Cardiac muscle cell (in vitro differentiated cells and primary cell): ENCODE data around the gene NFASC. TPM values are rescaled to one million over a fixed set of nuclear protein-coding genes. Genes with fewer than 3 reads are reported as not detected.

Experiments
- DNase-seq, 2 donors: peaks; one replicate each; pipeline versions ENCODE4 v3.0.0 to v3.0.0-alpha.2; 2010 to 2017; ENCODE audit warnings: low read depth in 1 of 2, low spot score in 1 of 2
- H3K27ac ChIP-seq: fragments of 200-600 bp; sonication (generic); 2 replicates; pipeline ENCODE4 v1.5.1; 2016
- H3K27me3 ChIP-seq: fragments of 200-600 bp; sonication (generic); 2 replicates; pipeline ENCODE4 v1.6.0; 2016; ENCODE audit warnings: control low read depth
- H3K36me3 ChIP-seq: fragments of 200-600 bp; sonication (generic); 2 replicates; pipeline ENCODE4 v1.5.1; 2016; ENCODE audit warnings: control low read depth
- H3K4me1 ChIP-seq: fragments of 200-600 bp; sonication (generic); 2 replicates; pipeline ENCODE4 v1.8.1; 2017; ENCODE audit warnings: low read depth, mild to moderate bottlenecking, mixed run types
- H3K4me3 ChIP-seq: fragments of 200-600 bp; sonication (generic); 2 replicates; pipeline ENCODE4 v1.5.1; 2016; ENCODE audit warnings: mild to moderate bottlenecking
- H3K9me3 ChIP-seq: fragments of 200-600 bp; sonication (generic); 2 replicates; pipeline ENCODE4 v1.5.1; 2017; ENCODE audit warnings: low read depth, mild to moderate bottlenecking, control low read depth
- polyA plus RNA-seq: library from polyadenylated mRNA; unstranded; fragments of >200 nt; fragmentation: Nextera tagmentation; extraction: Ambion mirVana; gene quantifications from 2 replicates; pipeline ENCODE4 v1.2.1, GENCODE V29; 2016
- total RNA-seq: library from RNA; depleted of rRNA; stranded (reverse); fragments of >200 nt; gene quantifications from 2 replicates; pipeline ENCODE4 v1.2.3, GENCODE V29; 2016
- TF ChIP-seq, protein P1 (sequence below): IDR thresholded peaks from 2 replicates; pipeline ENCODE4 v1.5.1; 2012; ENCODE audit warnings: low read depth, mild to moderate bottlenecking, low read length

Gene NFASC
- total and polyA plus RNA-seq, 2 experiments from 2014 or later, result 0.63 TPM; not detected in 1

DNA sequence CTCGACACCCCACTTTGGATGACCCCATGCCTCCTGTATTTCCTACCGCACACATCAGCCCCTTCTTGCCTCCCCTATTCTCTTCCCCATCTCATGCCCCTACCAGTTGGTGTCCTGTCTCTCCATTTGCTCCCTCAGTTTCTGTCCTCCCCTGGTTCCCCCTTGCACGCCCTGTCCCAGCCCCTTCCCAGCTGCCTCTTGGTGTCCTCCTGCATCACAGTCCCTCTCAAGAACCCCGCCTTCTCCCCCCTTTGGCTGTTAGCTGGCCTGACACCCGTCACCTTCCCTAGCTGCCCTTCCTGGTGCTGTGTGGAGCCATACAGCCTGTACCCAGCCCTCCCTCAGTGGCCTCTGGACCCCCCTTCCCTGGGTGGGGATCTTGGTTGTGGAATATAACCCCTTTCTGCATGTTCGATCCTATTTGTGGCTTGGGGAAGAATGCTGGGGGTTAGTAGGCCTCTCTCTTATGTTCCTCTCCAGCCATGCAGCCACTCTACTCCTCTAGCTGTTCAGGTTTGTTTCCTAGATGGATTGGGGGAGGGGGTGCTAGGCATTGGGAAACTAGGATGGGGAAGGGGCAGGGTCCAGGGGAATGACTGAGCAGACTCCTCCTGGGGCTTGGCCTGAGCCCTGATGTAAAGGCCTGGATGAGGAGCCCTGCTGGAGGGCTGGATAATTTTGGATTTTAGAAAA lies 41.4 kb upstream of the NFASC start:
- peaks cover 72% of the 10 kb centered on the region for H3K27me3 ChIP-seq
- DNase-seq, result no peak
- no peaks in the 10 kb centered on the region for H3K36me3 ChIP-seq
- H3K4me3 ChIP-seq, result no peak overlapping the region
- no peaks in the 10 kb centered on the region for H3K9me3 ChIP-seq
- no peak overlapping the region for H3K27ac ChIP-seq
- no peaks in the 10 kb centered on the region for H3K4me1 ChIP-seq
- TF ChIP-seq, protein P1, sequence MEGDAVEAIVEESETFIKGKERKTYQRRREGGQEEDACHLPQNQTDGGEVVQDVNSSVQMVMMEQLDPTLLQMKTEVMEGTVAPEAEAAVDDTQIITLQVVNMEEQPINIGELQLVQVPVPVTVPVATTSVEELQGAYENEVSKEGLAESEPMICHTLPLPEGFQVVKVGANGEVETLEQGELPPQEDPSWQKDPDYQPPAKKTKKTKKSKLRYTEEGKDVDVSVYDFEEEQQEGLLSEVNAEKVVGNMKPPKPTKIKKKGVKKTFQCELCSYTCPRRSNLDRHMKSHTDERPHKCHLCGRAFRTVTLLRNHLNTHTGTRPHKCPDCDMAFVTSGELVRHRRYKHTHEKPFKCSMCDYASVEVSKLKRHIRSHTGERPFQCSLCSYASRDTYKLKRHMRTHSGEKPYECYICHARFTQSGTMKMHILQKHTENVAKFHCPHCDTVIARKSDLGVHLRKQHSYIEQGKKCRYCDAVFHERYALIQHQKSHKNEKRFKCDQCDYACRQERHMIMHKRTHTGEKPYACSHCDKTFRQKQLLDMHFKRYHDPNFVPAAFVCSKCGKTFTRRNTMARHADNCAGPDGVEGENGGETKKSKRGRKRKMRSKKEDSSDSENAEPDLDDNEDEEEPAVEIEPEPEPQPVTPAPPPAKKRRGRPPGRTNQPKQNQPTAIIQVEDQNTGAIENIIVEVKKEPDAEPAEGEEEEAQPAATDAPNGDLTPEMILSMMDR, result no peak

DNA sequence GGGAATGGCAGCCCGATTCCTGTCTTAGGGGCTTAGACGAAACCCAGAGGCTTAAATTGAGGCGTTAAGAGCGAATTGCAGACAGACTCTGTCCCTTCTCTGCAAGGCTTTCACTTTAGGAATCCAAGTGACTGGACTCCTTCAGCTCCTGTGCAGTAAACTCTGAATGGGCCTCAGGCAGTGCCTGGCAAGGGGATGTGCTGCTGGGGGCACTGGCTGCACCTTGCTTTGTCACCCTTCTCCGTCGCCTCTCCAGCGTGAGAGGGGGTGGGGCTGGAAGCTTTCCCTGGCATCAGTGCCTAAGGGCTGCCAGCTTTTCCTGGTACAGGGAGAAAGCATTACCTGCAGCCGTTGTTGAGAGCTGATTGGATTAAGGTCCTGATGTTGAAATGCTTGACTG lies 39.9 kb upstream of the NFASC start:
- Histone ChIP-seq H3K27ac (no peak overlapping the region), H3K9me3 (no peaks in the 10 kb centered on the region), H3K4me3 (no peak overlapping the region), H3K4me1 (no peaks in the 10 kb centered on the region), H3K36me3 (no peaks in the 10 kb centered on the region), H3K27me3 (peaks cover 59% of the 10 kb centered on the region)
- peak in 1 of 2 donors; percentile 18 for DNase-seq
- TF ChIP-seq, protein P1, result no peak

DNA sequence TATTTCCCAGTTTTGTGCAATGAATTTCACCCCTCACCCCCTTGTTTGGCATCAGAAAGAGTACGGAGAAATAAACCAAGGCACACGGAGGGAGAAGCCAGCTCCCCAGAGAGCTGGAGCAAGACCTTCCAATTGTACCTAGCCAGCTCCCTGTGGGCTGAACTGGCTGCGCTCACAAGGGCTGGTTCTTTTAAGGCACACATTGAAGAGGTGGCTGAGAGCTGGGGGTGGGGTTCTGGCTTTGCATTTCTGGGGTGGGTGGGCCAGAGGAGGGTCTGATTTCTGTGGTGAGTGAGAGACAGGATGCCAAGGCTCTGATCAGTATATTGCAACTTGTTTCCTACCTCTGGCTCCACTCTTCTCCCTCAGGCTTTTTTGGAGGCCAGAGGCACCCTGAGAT lies 39.5 kb upstream of the NFASC start:
- Histone ChIP-seq H3K4me1 (no peaks in the 10 kb centered on the region), H3K9me3 (no peaks in the 10 kb centered on the region), H3K27ac (no peak overlapping the region), H3K27me3 (peaks cover 55% of the 10 kb centered on the region), H3K36me3 (no peaks in the 10 kb centered on the region), H3K4me3 (no peak overlapping the region)
- TF ChIP-seq, protein P1, result no peak
- DNase-seq, result no peak

DNA sequence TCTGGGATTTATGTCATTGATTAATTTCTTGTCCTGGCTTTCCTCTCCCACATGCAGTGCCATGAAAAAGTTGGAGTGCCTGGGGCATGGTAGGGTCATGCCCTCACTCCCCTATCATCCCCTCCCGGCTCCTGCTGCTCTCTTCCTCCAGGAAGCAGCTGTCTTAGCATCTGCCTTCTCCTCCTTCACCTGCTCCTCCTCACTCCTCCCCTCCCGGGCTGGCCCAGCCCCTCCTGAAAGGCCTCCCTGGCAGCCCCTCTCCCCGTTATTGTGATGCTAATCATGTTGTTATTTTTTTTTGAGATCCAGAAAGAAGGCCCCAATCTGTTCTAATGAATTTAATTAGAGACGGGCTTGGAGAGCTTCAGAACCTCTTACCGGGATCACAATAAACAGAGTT lies 36.3 kb upstream of the NFASC start:
- H3K27me3 ChIP-seq, result peaks cover 26% of the 10 kb centered on the region
- H3K9me3 ChIP-seq, result no peaks in the 10 kb centered on the region
- H3K36me3 ChIP-seq, result no peaks in the 10 kb centered on the region
- H3K4me3 ChIP-seq, result no peak overlapping the region
- no peak overlapping the region for H3K27ac ChIP-seq
- DNase-seq, result no peak
- TF ChIP-seq, protein P1, result no peak
- no peaks in the 10 kb centered on the region for H3K4me1 ChIP-seq

DNA sequence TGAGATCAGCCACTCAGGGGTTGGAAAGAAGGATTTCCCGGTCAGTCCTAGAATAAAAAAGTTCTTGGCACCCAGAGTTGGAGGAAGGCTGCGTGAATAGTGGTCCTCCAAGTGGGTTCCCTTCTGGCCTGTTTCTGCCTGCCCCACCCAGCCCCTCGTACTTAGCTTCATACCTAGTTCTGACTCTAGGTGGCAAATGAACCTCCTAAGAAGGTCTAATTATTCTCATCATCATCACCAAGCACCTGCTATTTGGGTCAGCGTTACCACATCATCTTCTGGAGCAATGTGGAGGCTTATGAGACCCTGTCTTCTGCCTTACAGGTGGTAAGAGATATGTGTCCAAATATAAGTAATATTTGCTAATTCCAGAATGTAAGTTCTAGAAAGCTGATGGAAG lies 35.9 kb upstream of the NFASC start:
- Histone ChIP-seq H3K27ac (no peak overlapping the region), H3K9me3 (no peaks in the 10 kb centered on the region), H3K4me3 (no peak overlapping the region), H3K4me1 (no peaks in the 10 kb centered on the region), H3K27me3 (peaks cover 24% of the 10 kb centered on the region), H3K36me3 (no peaks in the 10 kb centered on the region)
- DNase-seq, result no peak
- TF ChIP-seq, protein P1, result no peak
